HG03378 (cell line): ENCODE data around the gene COBL.
"Not testable (repeated sequence)": the region's sequence is repeated elsewhere in the genome, so short reads cannot be mapped to it uniquely, and the experiment has no call there.

ENCODE experiments used
- ATAC-seq: cut with Tn5 transposase; IDR thresholded peaks from one replicate; pipeline ENCODE4 v1.9.1; 2021; ENCODE audit warnings: mild to moderate bottlenecking, moderate library complexity; ENCODE audit not compliant: unreplicated experiment

Gene COBL

GRCh38 chr7:51013861-51014511 lies 302.6 kb downstream of the COBL start:
- ATAC-seq, result no peak

- no peak for ATAC-seq
Observed at GRCh38 chr7:51013218-51013786, 303.3 kb downstream of the COBL start.

- ATAC-seq, result no peak
Observed at GRCh38 chr7:51012569-51013217, 303.9 kb downstream of the COBL start.

GRCh38 chr7:51011710-51012350 lies 304.8 kb downstream of the COBL start:
- ATAC-seq, result no peak

- ATAC-seq, result no peak
Observed at GRCh38 chr7:51010534-51010933, 306.1 kb downstream of the COBL start.

GRCh38 chr7:51009716-51010496 lies 306.7 kb downstream of the COBL start:
- ATAC-seq, result no peak

GRCh38 chr7:51007551-51008505 lies 308.8 kb downstream of the COBL start:
- ATAC-seq, result no peak

GRCh38 chr7:51006483-51007235 lies 309.9 kb downstream of the COBL start:
- no peak for ATAC-seq

GRCh38 chr7:51005074-51005473 lies 311.5 kb downstream of the COBL start:
- ATAC-seq, result no peak

- ATAC-seq, result no peak
Observed at GRCh38 chr7:51000956-51001355, 315.7 kb downstream of the COBL start.

- no peak for ATAC-seq
Observed at GRCh38 chr7:50994753-50995319, 321.8 kb downstream of the COBL start.

GRCh38 chr7:50990214-50990613 lies 326.4 kb downstream of the COBL start:
- not testable (repeated sequence) for ATAC-seq

- no peak for ATAC-seq
Observed at GRCh38 chr7:50988988-50989387, 327.6 kb downstream of the COBL start.

- no peak for ATAC-seq
Observed at GRCh38 chr7:50988465-50988864, 328.1 kb downstream of the COBL start.

- ATAC-seq, result no peak
Observed at GRCh38 chr7:50985096-50985495, 331.5 kb downstream of the COBL start.

- no peak for ATAC-seq
Observed at GRCh38 chr7:50983850-50984249, 332.8 kb downstream of the COBL start.

GRCh38 chr7:50982626-50983025 lies 334.0 kb downstream of the COBL start:
- ATAC-seq, result no peak

- ATAC-seq, result no peak
Observed at GRCh38 chr7:50981743-50982142, 334.9 kb downstream of the COBL start.

GRCh38 chr7:50980411-50980810 lies 336.2 kb downstream of the COBL start:
- ATAC-seq, result no peak
